Endothelial cell of umbilical vein (primary cell): ENCODE results near the gene SGCB. TPM values are rescaled to one million over a fixed set of nuclear protein-coding genes. Genes with fewer than 3 reads are reported as not detected.
"Not testable (repeated sequence)": the region's sequence is repeated elsewhere in the genome, so short reads cannot be mapped to it uniquely, and the experiment has no call there.

Experiments
- Bru-seq: library from RNA; stranded (reverse); fragments of 400-500 nt; gene quantifications from one replicate; lab custom pipeline; 2021; lab: Mats Ljungman, UMichigan
- BruChase-seq, 2 experiments: library from RNA; stranded (reverse); fragments of 400-500 nt; gene quantifications; one replicate each; lab custom pipeline; 2021; lab: Mats Ljungman, UMichigan
- BruUV-seq: library from RNA; stranded (reverse); fragments of 400-500 nt; replicated peaks from 2 replicates; lab custom pipeline; 2021; lab: Mats Ljungman, UMichigan
- CTCF ChIA-PET: fragments of 300-600, 350-600 bp; sonication (Branson Sonifier 250); formaldehyde crosslinking; loops from one replicate; lab custom pipeline; 2021; ENCODE audit warnings: antibody characterized with exemption, inconsistent platforms; lab: Charles Lee
- POLR2A ChIA-PET: fragments of 300-600, 350-600 bp; sonication (Branson Sonifier 250); formaldehyde crosslinking; loops from one replicate; lab custom pipeline; 2021; ENCODE audit warnings: antibody characterized with exemption, inconsistent platforms; lab: Charles Lee
- DNase-seq: peaks from one replicate; pipeline ENCODE4 v3.0.0-alpha.2; 2011; ENCODE audit warnings: low read depth, low spot score
- FAIRE-seq: peaks from 2 replicates; lab custom pipeline; 2011; peaks lifted over from hg19 to GRCh38; lab: Jason Lieb, UNC
- H2AFZ ChIP-seq: 2 replicates; pipeline ENCODE4 v1.6.0; 2012; ENCODE audit warnings: low read depth, low read length, control low read depth, inconsistent platforms
- H3K27ac ChIP-seq: 2 replicates; pipeline ENCODE4 v1.5.1; 2011; ENCODE audit warnings: low read depth, mild to moderate bottlenecking, control low read depth, low read length, moderate library complexity; ENCODE audit not compliant: insufficient read depth
- H3K27me3 ChIP-seq, 2 experiments: 2 replicates each; pipeline versions ENCODE4 v1.6.0 to v1.6.1; 2011; ENCODE audit warnings: low read length in 2 of 2, mixed read lengths in 1 of 2; ENCODE audit not compliant: control insufficient read depth in 2 of 2, insufficient read depth in 2 of 2
- H3K36me3 ChIP-seq, 2 experiments: 2 replicates in 1 of 2; 3 replicates in 1 of 2; pipeline ENCODE4 v1.5.1; 2011; ENCODE audit warnings: low read length in 2 of 2, mild to moderate bottlenecking in 1 of 2, moderate library complexity in 1 of 2; ENCODE audit not compliant: control insufficient read depth in 2 of 2, insufficient read depth in 2 of 2; ENCODE audit errors: extremely low read depth in 1 of 2
- H3K4me1 ChIP-seq: 3 replicates; pipeline ENCODE4 v1.5.1; 2011; ENCODE audit warnings: mild to moderate bottlenecking, low read length; ENCODE audit not compliant: control insufficient read depth, insufficient read depth; ENCODE audit errors: extremely low read depth
- H3K4me2 ChIP-seq: 2 replicates; pipeline ENCODE4 v1.6.1; 2011; ENCODE audit warnings: low read length, control low read depth, mixed read lengths; ENCODE audit not compliant: insufficient read depth
- H3K4me3 ChIP-seq, 3 experiments: fragments of 200-600 bp in 1 of 3; sonication (generic), shearing (Covaris generic) in 1 of 3; replicated peaks in 1 of 3; 2 replicates each; pipeline ENCODE4 v1.5.1; 2011 to 2016; ENCODE audit warnings: control low read depth in 3 of 3, low read length in 3 of 3, mild to moderate bottlenecking in 2 of 3, inconsistent platforms in 1 of 3, low read depth in 1 of 3, moderate library complexity in 1 of 3; ENCODE audit not compliant: insufficient read depth in 1 of 3
- H3K79me2 ChIP-seq: 2 replicates; pipeline ENCODE4 v1.6.0; 2012; ENCODE audit warnings: low read length, inconsistent platforms; ENCODE audit not compliant: control insufficient read depth, insufficient read depth
- H3K9ac ChIP-seq: replicated peaks from 2 replicates; pipeline ENCODE3; 2011; ENCODE audit warnings: low read length, control low read depth; ENCODE audit not compliant: insufficient read depth; ENCODE audit errors: extremely low read depth
- H3K9me1 ChIP-seq: replicated peaks from 3 replicates; pipeline ENCODE4 v1.6.0; 2011; ENCODE audit warnings: mild to moderate bottlenecking, low read length; ENCODE audit not compliant: control insufficient read depth, insufficient read depth; ENCODE audit errors: extremely low read depth
- H3K9me3 ChIP-seq: replicated peaks from 2 replicates; pipeline ENCODE4 v1.5.1; 2012; ENCODE audit warnings: low read length, inconsistent platforms; ENCODE audit not compliant: control insufficient read depth, insufficient read depth
- H4K20me1 ChIP-seq: replicated peaks from 2 replicates; pipeline ENCODE3; 2011; ENCODE audit warnings: mild to moderate bottlenecking, low read length; ENCODE audit not compliant: control insufficient read depth, insufficient read depth; ENCODE audit errors: extremely low read depth
- EZH2 ChIP-seq: IDR thresholded peaks from 2 replicates; pipeline ENCODE4 v1.6.1; 2012; ENCODE audit warnings: borderline replicate concordance, low read depth, mild to moderate bottlenecking, moderate library complexity, low read length, inconsistent platforms; ENCODE audit not compliant: severe bottlenecking
- POLR2A ChIP-seq: IDR thresholded peaks from 2 replicates; pipeline ENCODE4 v1.6.1; 2012; ENCODE audit warnings: low read depth, mild to moderate bottlenecking, control low read depth, low read length
- POLR2AphosphoS5 ChIP-seq: IDR thresholded peaks from 2 replicates; pipeline ENCODE4 v1.6.1; 2012; ENCODE audit warnings: low read depth, mild to moderate bottlenecking, control low read depth, low read length, moderate library complexity; ENCODE audit not compliant: insufficient read depth
- dilution Hi-C: fragments of 300-500 bp; cut with MboI; formaldehyde crosslinking; loops from one replicate; pipeline ENCODE4 v1.15.0; 2019; ENCODE audit warnings: low sequenced_read_pairs; ENCODE audit not compliant: extremely low pct_ligation_motif_present
- intact Hi-C: fragments of 100-400 bp; cut with micrococcal nuclease; formaldehyde crosslinking; loops from one replicate; pipeline ENCODE4 v1.10.0; 2022
- long read RNA-seq: library from polyadenylated mRNA; stranded (forward); transcript quantifications from one replicate; pipeline ENCODE4 v2.0.0, GENCODE V29; 2021
- polyA minus RNA-seq, 3 experiments: library from RNA; depleted of rRNA, polyadenylated mRNA; stranded (reverse); fragments of >200 nt; gene quantifications; 1 replicate in 1 of 3; 2 replicates in 2 of 3; pipeline ENCODE4 v1.2.3, GENCODE V29; 2011
- polyA plus RNA-seq, 4 experiments: library from polyadenylated mRNA; depleted of rRNA in 3 of 4; stranded (reverse) in 3 of 4; unstranded in 1 of 4; fragments of >200 nt; gene quantifications; 2 replicates each; pipeline versions ENCODE4 v1.2.1 to v1.2.3, GENCODE V29; 2011 to 2012; ENCODE audit warnings: missing spikeins in 1 of 4
- total RNA-seq: library from RNA; stranded (reverse); gene quantifications from 2 replicates; pipeline ENCODE4 v1.2.3, GENCODE V29; 2021

SGCB gene
- 54.0 and 54.4 TPM in 2 replicates for total RNA-seq
- 11.7 and 13.7 TPM in 2 replicates for polyA plus RNA-seq
- 15.8 and 17.3 TPM in 2 replicates for polyA plus RNA-seq (2011; cell fraction: cytosol; rRNA removed)
- polyA plus RNA-seq (2011; cell fraction: nucleus; rRNA removed) = 7.4 and 10.8 TPM in 2 replicates
- 26.2 and 31.8 TPM in 2 replicates for polyA plus RNA-seq (2012)
- 11.9 and 12.1 TPM in 2 replicates for polyA minus RNA-seq
- 2.9 TPM for polyA minus RNA-seq (2011; cell fraction: cytosol; rRNA and poly(A)+ RNA removed)
- 3.9 and 6.4 TPM in 2 replicates for polyA minus RNA-seq (2011; cell fraction: nucleus; rRNA and poly(A)+ RNA removed)
- percentile 85 among the genes with signal in this experiment for Bru-seq, nascent RNA
- BruChase-seq, experiment 1, labeled RNA remaining after a 6-hour chase = percentile 97 among the genes with signal in this experiment
- BruChase-seq, experiment 2, labeled RNA remaining after a 2-hour chase = percentile 88 among the genes with signal in this experiment
- long read RNA-seq, full-length matches to known transcripts = 247 of 360 reads
- long read RNA-seq, partial matches to known transcripts = 10 of 360 reads
- long read RNA-seq, other reads (novel, unspliced or antisense) = 103 of 360 reads

DNA sequence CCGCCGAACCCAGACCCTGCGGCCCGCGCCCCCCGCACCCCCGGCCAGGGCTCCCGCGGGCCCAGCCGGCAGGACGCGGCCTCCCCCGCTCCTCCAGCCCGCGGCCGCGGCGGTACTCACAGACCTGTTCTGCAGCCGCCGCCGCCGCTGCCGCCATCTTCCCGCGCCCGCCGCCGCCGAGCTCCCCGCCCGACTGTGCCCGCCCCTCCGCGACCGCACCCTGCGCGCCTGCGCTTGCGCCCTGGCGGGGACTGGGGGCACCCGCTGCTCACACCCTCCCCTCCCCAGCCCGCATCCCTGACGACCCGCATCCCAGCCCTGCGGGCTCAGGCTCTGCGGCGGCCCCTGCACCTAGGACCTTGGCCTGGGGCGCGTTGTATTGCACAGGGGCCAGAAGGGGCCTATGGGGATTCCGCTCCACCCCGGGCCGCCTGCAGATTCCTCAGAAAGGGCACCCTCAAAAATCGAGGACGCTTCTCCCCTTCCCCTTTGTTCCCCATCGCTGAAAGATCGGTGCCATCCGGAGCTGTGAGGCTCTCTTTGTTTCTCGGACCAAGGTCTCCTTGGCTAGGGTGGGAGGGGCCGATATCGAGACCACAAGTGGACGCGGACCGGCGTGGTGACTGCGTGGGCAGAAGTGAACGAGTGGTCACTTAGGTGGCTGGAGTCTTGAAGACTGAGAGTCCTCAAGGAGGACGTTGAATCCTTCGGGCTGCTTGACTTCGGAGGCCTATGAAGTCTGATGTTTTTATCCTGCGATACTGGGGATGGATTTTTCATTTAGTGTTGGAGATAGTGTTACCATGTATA is at the start of gene SGCB:
Gene SGCB, minus strand, starts transcription at position 197 of the 810 bp plus-strand sequence. Its CDS starts 40 bp downstream, at position 157.
- DNase-seq (peak; percentile 42), FAIRE-seq (no peak)
- H3K9ac ChIP-seq = peak within 1 kb of the TSS; percentile 61
- POLR2A ChIA-PET = interaction anchor here (0.9 to 1.1 kb wide), 2 partner anchors 14 to 195 kb away, joined by 3 to 5 read pairs; partner anchors contain the start of gene DCUN1D4
- peak; percentile 24 for TF ChIP-seq POLR2A
- TF ChIP-seq EZH2 = no peak
- TF ChIP-seq POLR2AphosphoS5 = peak; percentile 75
- peaks cover 36% of the 10 kb centered on the region for H3K79me2 ChIP-seq
- CTCF ChIA-PET = interaction anchor here (0.8 to 2.0 kb wide), 5 partner anchors 12 to 338 kb away, joined by 3 to 13 read pairs (median 4); partner anchors contain the start of genes DCUN1D4 and SPATA18
- peaks cover 20% of the 10 kb centered on the region for H3K4me1 ChIP-seq
- no peaks in the 10 kb centered on the region for H3K36me3 ChIP-seq
- dilution Hi-C loops = no loop called here
- no peaks in the 10 kb centered on the region for H3K9me1 ChIP-seq
- H2AFZ ChIP-seq = peak within 1 kb of the TSS; percentile 95
- H3K27ac ChIP-seq = peak within 1 kb of the TSS; percentile 9
- peak within 1 kb of the TSS; percentile 59 to 98 (median 72) for H3K4me3 ChIP-seq
- H3K27me3 ChIP-seq = peaks cover 26 to 36% of the 10 kb centered on the region in 2 experiments
- H3K4me2 ChIP-seq = peak within 1 kb of the TSS; percentile 99
- H3K9me3 ChIP-seq = no peaks in the 10 kb centered on the region
- H4K20me1 ChIP-seq = peaks cover 5% of the 10 kb centered on the region
- intact Hi-C loops = no loop called here
- no TSS peak for BruUV-seq

- CTCF ChIA-PET, intact Hi-C loops, dilution Hi-C loops, H4K20me1 ChIP-seq, DNase-seq, BruUV-seq, POLR2A ChIA-PET, H3K4me3 ChIP-seq, H3K4me1 ChIP-seq, H3K9me1 ChIP-seq, H3K9me3 ChIP-seq, H3K27ac ChIP-seq, FAIRE-seq, H3K79me2 ChIP-seq, H2AFZ ChIP-seq, H3K4me2 ChIP-seq, H3K27me3 ChIP-seq, H3K36me3 ChIP-seq, H3K9ac ChIP-seq: not testable (repeated sequence)
These were observed 48.3 kb upstream of the SGCB start for GRCh38 chr4:52086425-52086824.
